Loucy (cell line): ENCODE data around the gene PID1.

Experiments
- H2AFZ ChIP-seq: fragments of 200-600 bp; sonication (generic); 2 replicates; pipeline ENCODE4 v1.6.0; 2016; ENCODE audit warnings: antibody characterized with exemption, mild to moderate bottlenecking, low read length, moderate library complexity
- H3F3A ChIP-seq: fragments of 200-600 bp; 2 replicates; pipeline ENCODE4 v1.6.0; 2016; ENCODE audit warnings: antibody characterized with exemption, low read depth, mild to moderate bottlenecking
- H3K27me3 ChIP-seq: fragments of 200-600 bp; sonication (generic); 2 replicates; pipeline ENCODE4 v1.6.1; 2014; ENCODE audit warnings: low read length, mild to moderate bottlenecking; ENCODE audit not compliant: insufficient read depth, poor library complexity, severe bottlenecking
- H3K36me3 ChIP-seq: fragments of 200-600 bp; sonication (generic); 2 replicates; pipeline ENCODE4 v1.6.1; 2016; ENCODE audit warnings: low read length; ENCODE audit not compliant: insufficient read depth
- H3K4me1 ChIP-seq: fragments of 200-600 bp; sonication (generic); 2 replicates; pipeline ENCODE4 v1.5.1; 2014; ENCODE audit warnings: low read length, mild to moderate bottlenecking; ENCODE audit not compliant: insufficient read depth, poor library complexity, severe bottlenecking
- H3K4me2 ChIP-seq: fragments of 200-600 bp; sonication (generic); 2 replicates; pipeline ENCODE4 v1.6.0; 2014; ENCODE audit warnings: antibody characterized with exemption, low read length, low read depth, mild to moderate bottlenecking; ENCODE audit not compliant: poor library complexity, severe bottlenecking
- H3K4me3 ChIP-seq: fragments of 200-600 bp; sonication (generic); 2 replicates; pipeline ENCODE4 v1.5.1; 2014; ENCODE audit warnings: low read length, mild to moderate bottlenecking, mixed read lengths; ENCODE audit not compliant: poor library complexity, severe bottlenecking
- H3K79me2 ChIP-seq: fragments of 200-600 bp; sonication (generic); 2 replicates; pipeline ENCODE4 v1.6.1; 2014; ENCODE audit warnings: low read length; ENCODE audit not compliant: insufficient read depth
- H3K9ac ChIP-seq: fragments of 200-600 bp; sonication (generic); 2 replicates; pipeline ENCODE4 v1.6.0; 2014; ENCODE audit warnings: mild to moderate bottlenecking, low read depth, low read length, moderate library complexity; ENCODE audit not compliant: poor library complexity, severe bottlenecking
- H3K9me2 ChIP-seq: fragments of 200-600 bp; sonication (generic); replicated peaks from 2 replicates; pipeline ENCODE4 v1.6.1; 2016; ENCODE audit warnings: low read depth, low read length, mixed read lengths
- H3K9me3 ChIP-seq: fragments of 200-600 bp; sonication (generic); 2 replicates; pipeline ENCODE4 v1.6.1; 2014; ENCODE audit warnings: mild to moderate bottlenecking, antibody characterized with exemption, low read length, low read depth; ENCODE audit not compliant: insufficient read depth
- H4K20me1 ChIP-seq: fragments of 200-600 bp; sonication (generic); 2 replicates; pipeline ENCODE4 v1.6.0; 2014; ENCODE audit warnings: antibody characterized with exemption, low read length, mild to moderate bottlenecking; ENCODE audit not compliant: insufficient read depth, poor library complexity, severe bottlenecking
- EZH2phosphoT487 ChIP-seq: fragments of 200-600 bp; IDR thresholded peaks from 2 replicates; pipeline ENCODE4 v1.6.1; 2018; ENCODE audit warnings: antibody characterized with exemption, mild to moderate bottlenecking, moderate library complexity, borderline replicate concordance
- TF ChIP-seq, protein P1 (sequence below): fragments of 200-600 bp; sonication (generic); conservative IDR thresholded peaks from 2 replicates; pipeline ENCODE4 v1.5.1; 2014; ENCODE audit warnings: mild to moderate bottlenecking, antibody characterized with exemption, low read length

PID1 gene

DNA sequence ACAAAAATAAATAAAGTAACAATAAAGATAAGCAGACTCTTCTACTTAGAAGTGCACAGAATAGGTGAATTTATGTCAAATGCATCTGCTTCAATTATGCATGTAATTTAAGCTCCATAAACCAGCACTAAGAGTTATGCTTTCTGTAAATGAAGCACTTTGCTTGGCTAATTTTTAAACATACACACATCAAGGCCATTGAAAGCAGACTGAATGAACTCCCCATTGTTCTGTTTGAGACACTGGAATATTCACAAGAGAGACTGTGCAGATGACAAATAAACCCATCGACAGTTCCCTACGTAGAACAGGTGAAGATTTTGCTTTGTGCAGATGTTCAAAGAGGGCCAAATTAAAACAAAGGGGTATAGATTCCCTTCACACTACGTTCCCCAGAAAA, 133.4 kb downstream of the PID1 start:
- TF ChIP-seq EZH2phosphoT487 = no peak
- TF ChIP-seq, protein P1, sequence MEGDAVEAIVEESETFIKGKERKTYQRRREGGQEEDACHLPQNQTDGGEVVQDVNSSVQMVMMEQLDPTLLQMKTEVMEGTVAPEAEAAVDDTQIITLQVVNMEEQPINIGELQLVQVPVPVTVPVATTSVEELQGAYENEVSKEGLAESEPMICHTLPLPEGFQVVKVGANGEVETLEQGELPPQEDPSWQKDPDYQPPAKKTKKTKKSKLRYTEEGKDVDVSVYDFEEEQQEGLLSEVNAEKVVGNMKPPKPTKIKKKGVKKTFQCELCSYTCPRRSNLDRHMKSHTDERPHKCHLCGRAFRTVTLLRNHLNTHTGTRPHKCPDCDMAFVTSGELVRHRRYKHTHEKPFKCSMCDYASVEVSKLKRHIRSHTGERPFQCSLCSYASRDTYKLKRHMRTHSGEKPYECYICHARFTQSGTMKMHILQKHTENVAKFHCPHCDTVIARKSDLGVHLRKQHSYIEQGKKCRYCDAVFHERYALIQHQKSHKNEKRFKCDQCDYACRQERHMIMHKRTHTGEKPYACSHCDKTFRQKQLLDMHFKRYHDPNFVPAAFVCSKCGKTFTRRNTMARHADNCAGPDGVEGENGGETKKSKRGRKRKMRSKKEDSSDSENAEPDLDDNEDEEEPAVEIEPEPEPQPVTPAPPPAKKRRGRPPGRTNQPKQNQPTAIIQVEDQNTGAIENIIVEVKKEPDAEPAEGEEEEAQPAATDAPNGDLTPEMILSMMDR = no peak
- no peaks in the 10 kb centered on the region for H3K9me2 ChIP-seq
- no peaks in the 10 kb centered on the region for H3K4me1 ChIP-seq
- H3K9me3 ChIP-seq = no peaks in the 10 kb centered on the region
- no peaks in the 10 kb centered on the region for H3K79me2 ChIP-seq
- no peaks in the 10 kb centered on the region for H4K20me1 ChIP-seq
- H3K27me3 ChIP-seq = no peaks in the 10 kb centered on the region
- H3K36me3 ChIP-seq = no peaks in the 10 kb centered on the region
- no peak overlapping the region for H3K9ac ChIP-seq
- H2AFZ ChIP-seq = no peak overlapping the region
- no peak overlapping the region for H3K4me3 ChIP-seq
- H3K4me2 ChIP-seq = no peak overlapping the region
- H3F3A ChIP-seq = no peaks in the 10 kb centered on the region

DNA sequence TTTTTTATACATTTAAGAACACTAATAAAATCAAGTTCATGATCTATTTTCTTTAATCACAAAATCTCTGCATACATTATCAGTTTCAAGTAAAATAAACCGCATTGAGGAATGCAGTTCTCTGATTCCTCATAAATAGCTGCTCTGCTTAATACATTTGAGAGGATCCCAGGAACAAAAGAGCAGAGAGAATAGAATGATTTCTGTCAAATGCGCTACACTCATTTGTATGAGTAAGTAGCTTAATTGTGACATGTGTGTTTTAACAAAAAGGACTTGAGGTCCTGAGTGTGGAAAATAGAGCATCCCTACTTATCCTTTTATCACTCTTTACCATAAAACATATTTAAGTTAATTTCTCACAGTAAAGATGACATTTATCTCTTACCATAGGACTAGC, 134.0 kb downstream of the PID1 start:
- Histone ChIP-seq H2AFZ (no peak overlapping the region), H3K36me3 (no peaks in the 10 kb centered on the region), H4K20me1 (no peaks in the 10 kb centered on the region), H3K79me2 (no peaks in the 10 kb centered on the region), H3K9ac (no peak overlapping the region), H3K9me2 (no peaks in the 10 kb centered on the region), H3K27me3 (no peaks in the 10 kb centered on the region), H3F3A (no peaks in the 10 kb centered on the region), H3K4me1 (no peaks in the 10 kb centered on the region), H3K4me3 (no peak overlapping the region), H3K9me3 (no peaks in the 10 kb centered on the region), H3K4me2 (no peak overlapping the region)
- TF ChIP-seq, protein P1 = no peak
- TF ChIP-seq EZH2phosphoT487 = no peak

DNA sequence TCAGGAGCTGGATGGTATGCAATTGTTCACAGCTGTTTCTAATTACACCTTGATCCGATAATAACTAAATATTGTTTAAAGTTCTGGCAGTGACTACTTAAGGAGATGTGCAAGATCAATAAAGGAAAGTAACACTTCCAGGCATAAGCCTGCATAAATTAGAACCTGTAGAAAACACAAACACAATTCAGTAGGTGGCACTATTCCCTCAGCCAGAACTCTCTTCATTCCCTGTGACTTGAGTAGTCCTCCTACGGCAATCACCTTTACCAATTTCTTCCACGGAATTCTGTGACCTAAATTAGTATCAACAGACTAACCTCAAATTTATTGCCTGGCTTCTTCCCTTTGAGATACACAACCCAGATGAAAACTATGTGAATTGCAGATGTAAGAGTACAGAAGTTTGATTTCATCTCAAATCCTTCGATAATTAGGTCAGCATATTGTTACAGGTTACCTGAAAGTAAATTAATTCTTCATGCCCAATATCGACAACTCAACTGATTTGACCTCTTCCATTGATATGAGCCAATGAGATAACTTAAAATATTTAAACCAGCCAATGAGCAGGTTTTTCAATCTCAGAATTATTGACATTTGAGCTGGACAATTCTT, 137.8 kb downstream of the PID1 start:
- no peaks in the 10 kb centered on the region for H3K27me3 ChIP-seq
- TF ChIP-seq EZH2phosphoT487 = no peak
- TF ChIP-seq, protein P1 = peak; percentile 72
- no peaks in the 10 kb centered on the region for H3K9me3 ChIP-seq
- H3K9me2 ChIP-seq = no peaks in the 10 kb centered on the region
- H3K4me3 ChIP-seq = no peak overlapping the region
- H3K4me2 ChIP-seq = no peak overlapping the region
- H3K79me2 ChIP-seq = no peaks in the 10 kb centered on the region
- no peaks in the 10 kb centered on the region for H4K20me1 ChIP-seq
- no peaks in the 10 kb centered on the region for H3F3A ChIP-seq
- H2AFZ ChIP-seq = no peak overlapping the region
- H3K4me1 ChIP-seq = no peaks in the 10 kb centered on the region
- no peak overlapping the region for H3K9ac ChIP-seq
- no peaks in the 10 kb centered on the region for H3K36me3 ChIP-seq
